HEK293 (cell line): ENCODE measurements around the gene PIP4K2B.

ENCODE experiments used
- GLIS1 ChIP-seq: fragments of 450-650 bp; formaldehyde crosslinking; IDR thresholded peaks from 2 replicates; pipeline ENCODE4 v1.5.1; 2016; ENCODE audit warnings: missing biosample characterization, missing genetic modification characterization
- HOXC10 ChIP-seq: sonication (generic); formaldehyde crosslinking; IDR thresholded peaks from 2 replicates; pipeline ENCODE4 v1.8.1; 2023; ENCODE audit warnings: mild to moderate bottlenecking, missing genetic modification reagents
- PRDM1 ChIP-seq: fragments of 450-650 bp; formaldehyde crosslinking; IDR thresholded peaks from 2 replicates; pipeline ENCODE4; 2016; ENCODE audit warnings: missing biosample characterization, missing genetic modification characterization
- ZBTB7A ChIP-seq: fragments of 450-650 bp; formaldehyde crosslinking; IDR thresholded peaks from 2 replicates; pipeline ENCODE4 v1.5.1; 2016; ENCODE audit warnings: low read depth, missing biosample characterization, missing genetic modification characterization
- ZNF133 ChIP-seq: fragments of 450-650 bp; formaldehyde crosslinking; IDR thresholded peaks from 2 replicates; pipeline ENCODE4 v1.5.1; 2016; ENCODE audit warnings: missing biosample characterization, missing genetic modification characterization
- ZNF16 ChIP-seq: fragments of 450-650 bp; formaldehyde crosslinking; IDR thresholded peaks from 2 replicates; pipeline ENCODE4 v1.5.1; 2016; ENCODE audit warnings: low read depth, missing biosample characterization, missing genetic modification characterization
- ZNF169 ChIP-seq: fragments of 450-650 bp; formaldehyde crosslinking; IDR thresholded peaks from 2 replicates; pipeline ENCODE4 v1.5.1; 2016; ENCODE audit warnings: missing biosample characterization, missing genetic modification characterization
- ZNF175 ChIP-seq: fragments of 450-650 bp; formaldehyde crosslinking; IDR thresholded peaks from 2 replicates; pipeline ENCODE4 v1.5.1; 2016; ENCODE audit warnings: missing biosample characterization, missing genetic modification characterization
- ZNF18 ChIP-seq: fragments of 450-650 bp; formaldehyde crosslinking; IDR thresholded peaks from 2 replicates; pipeline ENCODE4 v1.5.1; 2016; ENCODE audit warnings: missing biosample characterization, missing genetic modification characterization
- ZNF184 ChIP-seq: fragments of 450-650 bp; IDR thresholded peaks from 2 replicates; pipeline ENCODE4 v1.5.1; 2018; ENCODE audit warnings: missing biosample characterization, mild to moderate bottlenecking, missing genetic modification characterization
- ZNF19 ChIP-seq: fragments of 450-650 bp; formaldehyde crosslinking; IDR thresholded peaks from 2 replicates; pipeline ENCODE4; 2016; ENCODE audit warnings: missing biosample characterization, missing genetic modification characterization, low read depth
- ZNF202 ChIP-seq: fragments of 450-650 bp; formaldehyde crosslinking; IDR thresholded peaks from 2 replicates; pipeline ENCODE4 v1.5.1; 2016; ENCODE audit warnings: missing biosample characterization, missing genetic modification characterization, borderline replicate concordance
- ZNF214 ChIP-seq: fragments of 450-650 bp; formaldehyde crosslinking; IDR thresholded peaks from 2 replicates; pipeline ENCODE4 v1.5.1; 2017; ENCODE audit warnings: missing biosample characterization, mild to moderate bottlenecking, missing genetic modification characterization, borderline replicate concordance
- ZNF239 ChIP-seq: fragments of 450-650 bp; formaldehyde crosslinking; IDR thresholded peaks from 2 replicates; pipeline ENCODE4 v1.5.1; 2016; ENCODE audit warnings: missing biosample characterization, missing genetic modification characterization
- ZNF248 ChIP-seq: fragments of 450-650 bp; formaldehyde crosslinking; IDR thresholded peaks from 2 replicates; pipeline ENCODE4 v1.5.1; 2017; ENCODE audit warnings: missing biosample characterization, missing genetic modification characterization
- ZNF266 ChIP-seq: fragments of 450-650 bp; formaldehyde crosslinking; IDR thresholded peaks from 2 replicates; pipeline ENCODE4 v1.5.1; 2016; ENCODE audit warnings: missing biosample characterization, missing genetic modification characterization, low read depth
- ZNF324 ChIP-seq: fragments of 450-650 bp; formaldehyde crosslinking; IDR thresholded peaks from 2 replicates; pipeline ENCODE4 v1.5.1; 2016; ENCODE audit warnings: missing biosample characterization, missing genetic modification characterization
- ZNF37A ChIP-seq: fragments of 450-650 bp; IDR thresholded peaks from 2 replicates; pipeline ENCODE4 v1.5.1; 2018; ENCODE audit warnings: missing biosample characterization, missing genetic modification characterization
- ZNF416 ChIP-seq: fragments of 450-650 bp; formaldehyde crosslinking; IDR thresholded peaks from 2 replicates; pipeline ENCODE4 v1.5.1; 2016; ENCODE audit warnings: missing biosample characterization, missing genetic modification characterization
- ZNF473 ChIP-seq: fragments of 450-650 bp; formaldehyde crosslinking; IDR thresholded peaks from 2 replicates; pipeline ENCODE4 v1.5.1; 2017; ENCODE audit warnings: missing biosample characterization, missing genetic modification characterization
- ZNF529 ChIP-seq: fragments of 450-650 bp; formaldehyde crosslinking; IDR thresholded peaks from 2 replicates; pipeline ENCODE4 v1.5.1; 2017; ENCODE audit warnings: missing genetic modification characterization, missing biosample characterization; ENCODE audit not compliant: insufficient replicate concordance
- ZNF549 ChIP-seq: fragments of 450-650 bp; IDR thresholded peaks from 2 replicates; pipeline ENCODE4 v1.5.1; 2018; ENCODE audit warnings: missing biosample characterization, missing genetic modification characterization, mild to moderate bottlenecking, inconsistent platforms, moderate library complexity
- ZNF555 ChIP-seq: fragments of 450-650 bp; formaldehyde crosslinking; conservative IDR thresholded peaks from 2 replicates; pipeline ENCODE4 v1.5.1; 2017; ENCODE audit warnings: missing biosample characterization, mild to moderate bottlenecking, missing genetic modification characterization, inconsistent platforms
- ZNF585B ChIP-seq: fragments of 450-650 bp; formaldehyde crosslinking; IDR thresholded peaks from 2 replicates; pipeline ENCODE4 v1.5.1; 2016; ENCODE audit warnings: missing biosample characterization, missing genetic modification characterization
- ZNF600 ChIP-seq: fragments of 450-650 bp; formaldehyde crosslinking; IDR thresholded peaks from 2 replicates; pipeline ENCODE4 v1.5.1; 2016; ENCODE audit warnings: missing biosample characterization, missing genetic modification characterization
- ZNF664 ChIP-seq: fragments of 450-650 bp; formaldehyde crosslinking; IDR thresholded peaks from 2 replicates; pipeline ENCODE4 v1.5.1; 2016; ENCODE audit warnings: missing biosample characterization, missing genetic modification characterization
- ZNF692 ChIP-seq: fragments of 450-650 bp; formaldehyde crosslinking; IDR thresholded peaks from 2 replicates; pipeline ENCODE4 v1.5.1; 2016; ENCODE audit warnings: missing biosample characterization, missing genetic modification characterization
- ZNF776 ChIP-seq: fragments of 450-650 bp; formaldehyde crosslinking; IDR thresholded peaks from 2 replicates; pipeline ENCODE4 v1.5.0; 2017; ENCODE audit warnings: missing biosample characterization, missing genetic modification characterization, borderline replicate concordance
- ZNF777 ChIP-seq: fragments of 450-650 bp; formaldehyde crosslinking; IDR thresholded peaks from 2 replicates; pipeline ENCODE4 v1.5.1; 2017; ENCODE audit warnings: missing biosample characterization, missing genetic modification characterization, borderline replicate concordance
- ZNF837 ChIP-seq: fragments of 450-650 bp; formaldehyde crosslinking; IDR thresholded peaks from 2 replicates; pipeline ENCODE4 v1.5.1; 2016; ENCODE audit warnings: missing biosample characterization, missing genetic modification characterization
- ZSCAN30 ChIP-seq: fragments of 450-650 bp; IDR thresholded peaks from 2 replicates; pipeline ENCODE4 v1.5.1; 2018; ENCODE audit warnings: missing biosample characterization, mild to moderate bottlenecking, missing genetic modification characterization, moderate library complexity
- TF ChIP-seq, protein P1 (sequence below): fragments of 450-650 bp; formaldehyde crosslinking; IDR thresholded peaks from 2 replicates; pipeline ENCODE4 v1.5.1; 2017; ENCODE audit warnings: missing biosample characterization, missing genetic modification characterization
- TF ChIP-seq, protein P2 (sequence below): fragments of 450-650 bp; formaldehyde crosslinking; IDR thresholded peaks from 2 replicates; pipeline ENCODE4 v1.5.1; 2016; ENCODE audit warnings: missing biosample characterization, missing genetic modification characterization

The PIP4K2B gene

DNA sequence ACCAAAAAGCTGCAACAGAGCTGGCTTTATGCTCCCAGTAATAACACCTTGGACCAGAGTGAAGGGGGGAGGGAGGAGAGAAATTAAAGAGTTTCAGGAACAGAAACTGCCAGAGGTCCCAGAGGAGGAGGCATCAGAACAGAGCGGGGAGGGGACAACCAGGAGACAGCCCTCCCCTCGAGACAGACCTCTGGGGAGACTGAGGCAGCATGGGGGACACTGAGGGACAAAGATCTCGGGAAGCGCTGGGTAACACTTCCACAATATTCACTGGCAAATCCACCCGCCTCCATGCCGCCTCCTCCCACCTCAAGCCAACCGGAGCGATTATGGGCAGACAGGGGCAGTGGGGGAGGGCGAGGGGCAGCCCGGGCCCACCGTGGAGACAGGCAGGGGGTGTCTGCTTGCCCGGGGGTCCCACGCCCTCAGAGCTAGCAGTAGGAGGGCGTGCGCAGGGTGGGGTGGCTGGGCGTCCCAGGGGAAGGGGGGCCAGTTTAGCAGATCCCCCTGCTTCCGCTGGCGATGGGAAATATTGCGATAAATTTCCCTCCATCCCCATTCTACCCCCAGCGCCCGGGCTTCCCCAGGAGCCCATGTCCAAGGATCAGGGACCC, 52.4 kb downstream of the PIP4K2B start (continued):
- TF ChIP-seq ZNF18 (tag by site-specific recombination) (no peak), ZNF837 (tag by site-specific recombination) (no peak), ZNF184 (tag by site-specific recombination) (no peak), ZNF248 (tag by site-specific recombination) (no peak), ZNF239 (tag by site-specific recombination) (no peak), ZNF776 (tag by site-specific recombination) (no peak), ZNF324 (no peak), ZSCAN30 (tag by site-specific recombination) (no peak), ZNF473 (no peak), ZBTB7A (tag by site-specific recombination) (0 out of 2 replicates have a peak, but pooled peaks have one; percentile 60), ZNF777 (tag by site-specific recombination) (0 out of 2 replicates have a peak, but pooled peaks have one; percentile 5), ZNF416 (tag by site-specific recombination) (no peak), ZNF202 (tag by site-specific recombination) (no peak), ZNF549 (tag by site-specific recombination) (no peak), PRDM1 (tag by site-specific recombination) (no peak), ZNF585B (tag by site-specific recombination) (no peak), GLIS1 (peak; percentile 97), ZNF664 (no peak), ZNF175 (tag by site-specific recombination) (no peak), ZNF133 (tag by site-specific recombination) (no peak), ZNF555 (no peak), ZNF16 (tag by site-specific recombination) (no peak), ZNF19 (tag by site-specific recombination) (no peak), ZNF600 (no peak), HOXC10 (CRISPR knock-in tag) (no peak), ZNF266 (tag by site-specific recombination) (no peak), ZNF692 (peak; percentile 47; the same call in 1 of the 2 replicates), ZNF214 (tag by site-specific recombination) (no peak), ZNF37A (tag by site-specific recombination) (no peak), ZNF169 (tag by site-specific recombination) (no peak), ZNF529 (tag by site-specific recombination) (no peak)
- TF ChIP-seq, protein P1, sequence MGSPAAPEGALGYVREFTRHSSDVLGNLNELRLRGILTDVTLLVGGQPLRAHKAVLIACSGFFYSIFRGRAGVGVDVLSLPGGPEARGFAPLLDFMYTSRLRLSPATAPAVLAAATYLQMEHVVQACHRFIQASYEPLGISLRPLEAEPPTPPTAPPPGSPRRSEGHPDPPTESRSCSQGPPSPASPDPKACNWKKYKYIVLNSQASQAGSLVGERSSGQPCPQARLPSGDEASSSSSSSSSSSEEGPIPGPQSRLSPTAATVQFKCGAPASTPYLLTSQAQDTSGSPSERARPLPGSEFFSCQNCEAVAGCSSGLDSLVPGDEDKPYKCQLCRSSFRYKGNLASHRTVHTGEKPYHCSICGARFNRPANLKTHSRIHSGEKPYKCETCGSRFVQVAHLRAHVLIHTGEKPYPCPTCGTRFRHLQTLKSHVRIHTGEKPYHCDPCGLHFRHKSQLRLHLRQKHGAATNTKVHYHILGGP (tag by site-specific recombination) = no peak
- TF ChIP-seq, protein P2, sequence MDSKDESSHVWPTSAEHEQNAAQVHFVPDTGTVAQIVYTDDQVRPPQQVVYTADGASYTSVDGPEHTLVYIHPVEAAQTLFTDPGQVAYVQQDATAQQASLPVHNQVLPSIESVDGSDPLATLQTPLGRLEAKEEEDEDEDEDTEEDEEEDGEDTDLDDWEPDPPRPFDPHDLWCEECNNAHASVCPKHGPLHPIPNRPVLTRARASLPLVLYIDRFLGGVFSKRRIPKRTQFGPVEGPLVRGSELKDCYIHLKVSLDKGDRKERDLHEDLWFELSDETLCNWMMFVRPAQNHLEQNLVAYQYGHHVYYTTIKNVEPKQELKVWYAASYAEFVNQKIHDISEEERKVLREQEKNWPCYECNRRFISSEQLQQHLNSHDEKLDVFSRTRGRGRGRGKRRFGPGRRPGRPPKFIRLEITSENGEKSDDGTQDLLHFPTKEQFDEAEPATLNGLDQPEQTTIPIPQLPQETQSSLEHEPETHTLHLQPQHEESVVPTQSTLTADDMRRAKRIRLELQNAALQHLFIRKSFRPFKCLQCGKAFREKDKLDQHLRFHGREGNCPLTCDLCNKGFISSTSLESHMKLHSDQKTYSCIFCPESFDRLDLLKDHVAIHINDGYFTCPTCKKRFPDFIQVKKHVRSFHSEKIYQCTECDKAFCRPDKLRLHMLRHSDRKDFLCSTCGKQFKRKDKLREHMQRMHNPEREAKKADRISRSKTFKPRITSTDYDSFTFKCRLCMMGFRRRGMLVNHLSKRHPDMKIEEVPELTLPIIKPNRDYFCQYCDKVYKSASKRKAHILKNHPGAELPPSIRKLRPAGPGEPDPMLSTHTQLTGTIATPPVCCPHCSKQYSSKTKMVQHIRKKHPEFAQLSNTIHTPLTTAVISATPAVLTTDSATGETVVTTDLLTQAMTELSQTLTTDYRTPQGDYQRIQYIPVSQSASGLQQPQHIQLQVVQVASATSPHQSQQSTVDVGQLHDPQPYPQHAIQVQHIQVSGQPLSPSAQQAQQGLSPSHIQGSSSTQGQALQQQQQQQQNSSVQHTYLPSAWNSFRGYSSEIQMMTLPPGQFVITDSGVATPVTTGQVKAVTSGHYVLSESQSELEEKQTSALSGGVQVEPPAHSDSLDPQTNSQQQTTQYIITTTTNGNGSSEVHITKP (tag by site-specific recombination) = peak; percentile 81
